K562 (cell line): Measurements from ENCODE around the gene TMC4. TPM values are rescaled to one million over a fixed set of nuclear protein-coding genes. Genes with fewer than 3 reads are reported as not detected.
A peak's percentile ranks its signal among the peaks of the same experiment; 100 is the strongest.

Source experiments
- ADNP ChIP-seq: fragments of 200-800 bp; sonication (Bioruptor generic); IDR thresholded peaks from 2 replicates; pipeline ENCODE4 v1.6.1; 2016; ENCODE audit warnings: missing genetic modification characterization, missing compliant biosample characterization
- BACH1 ChIP-seq: fragments of 200-800 bp; sonication (Bioruptor generic); IDR thresholded peaks from 2 replicates; pipeline ENCODE4 v1.6.1; 2016; ENCODE audit warnings: missing genetic modification characterization, missing compliant biosample characterization
- DLX4 ChIP-seq: fragments of 250-450 bp; sonication (Bioruptor Pico); IDR thresholded peaks from 2 replicates; pipeline ENCODE4 v1.6.1; 2021; ENCODE audit warnings: mild to moderate bottlenecking
- FUS ChIP-seq: fragments of 200-400 bp; formaldehyde crosslinking; optimal IDR thresholded peaks from 2 replicates; pipeline ENCODE3; 2017; ENCODE audit warnings: low read depth, low read length
- GTF3C2 ChIP-seq: IDR thresholded peaks from 3 replicates; pipeline ENCODE4 v1.6.1; 2011; ENCODE audit warnings: borderline replicate concordance, mild to moderate bottlenecking, moderate library complexity; ENCODE audit not compliant: insufficient read length; ENCODE audit errors: extremely low read depth
- HNRNPH1 ChIP-seq: fragments of 200-400 bp; formaldehyde crosslinking; optimal IDR thresholded peaks from 2 replicates; pipeline ENCODE3; 2017; ENCODE audit warnings: low read depth, mild to moderate bottlenecking, low read length, moderate library complexity
- NFYB ChIP-seq: IDR thresholded peaks from 2 replicates; pipeline ENCODE4 v1.6.1; 2011; ENCODE audit warnings: mild to moderate bottlenecking, moderate library complexity; ENCODE audit not compliant: insufficient read length; ENCODE audit errors: extremely low read depth
- PCBP1 ChIP-seq: fragments of 200-400 bp; formaldehyde crosslinking; IDR thresholded peaks from 2 replicates; pipeline ENCODE4 v1.6.1; 2018; ENCODE audit warnings: mild to moderate bottlenecking, low read depth, low read length; ENCODE audit not compliant: poor library complexity, severe bottlenecking
- PRDM10 ChIP-seq: fragments of 450-650 bp; IDR thresholded peaks from 2 replicates; pipeline ENCODE4 v1.6.1; 2018; ENCODE audit not compliant: partially characterized antibody
- SAFB ChIP-seq: fragments of 200-400 bp; formaldehyde crosslinking; IDR thresholded peaks from 2 replicates; pipeline ENCODE4 v1.6.1; 2017; ENCODE audit warnings: low read depth, low read length, borderline replicate concordance
- STAT5A ChIP-seq: IDR thresholded peaks from 2 replicates; pipeline ENCODE4 v1.6.1; 2012; ENCODE audit warnings: low read length, inconsistent platforms, borderline replicate concordance
- ZBTB17 ChIP-seq: fragments of 450-650 bp; formaldehyde crosslinking; IDR thresholded peaks from 2 replicates; pipeline ENCODE4 v1.4.0; 2020; ENCODE audit warnings: mild to moderate bottlenecking
- ZNF133 ChIP-seq: fragments of 250-450 bp; sonication (Bioruptor Pico); IDR thresholded peaks from 2 replicates; pipeline ENCODE4 v1.4.0; 2020; ENCODE audit warnings: mild to moderate bottlenecking
- polyA plus RNA-seq, 8 experiments: library from polyadenylated mRNA; depleted of rRNA in 4 of 8; stranded (reverse) in 5 of 8; unstranded in 3 of 8; fragments of >200 nt; fragmentation: Nextera tagmentation in 2 of 8; fragmentation: Illumina TruSeq in 1 of 8; extraction: Ambion mirVana in 2 of 8; extraction: Trizol in 1 of 8; gene quantifications; 2 replicates each; pipeline versions ENCODE4 v1.2.1 to v1.2.3, GENCODE V29; 2011 to 2014; ENCODE audit warnings: inconsistent platforms in 1 of 8, missing spikeins in 1 of 8
- total RNA-seq, 7 experiments: library from RNA; depleted of rRNA in 6 of 7; stranded (reverse); fragments of >200 nt in 6 of 7; fragmentation: Illumina TruSeq in 2 of 7; extraction: Trizol in 2 of 7; gene quantifications; 2 replicates each; pipeline versions ENCODE4 v1.2.1 to v1.2.3, GENCODE V29; 2011 to 2021; ENCODE audit warnings: low replicate concordance in 1 of 7

Gene TMC4
- total and polyA plus RNA-seq, 9 of the 15 experiments (the other 6 are each of a cell fraction or from before 2014, with no cell fraction given) = 0.12 to 0.79 (median 0.36) TPM; not detected in 2

- TF ChIP-seq GTF3C2 = no peak
- TF ChIP-seq NFYB = no peak
- no peak for TF ChIP-seq HNRNPH1
- TF ChIP-seq PCBP1 = no peak
- no peak for TF ChIP-seq ZNF133 (CRISPR knock-in tag)
- TF ChIP-seq ZBTB17 (CRISPR knock-in tag) = no peak
- TF ChIP-seq DLX4 (CRISPR knock-in tag) = no peak
- peak; percentile 9; the same call in 1 of the 2 replicates for TF ChIP-seq BACH1 (tag)
- TF ChIP-seq STAT5A = peak; percentile 50; the same call in 1 of the 2 replicates
- TF ChIP-seq PRDM10 = no peak
- TF ChIP-seq ADNP (tag) = no peak
- no peak for TF ChIP-seq FUS
- TF ChIP-seq SAFB = no peak
Measured at GRCh38 chr19:54209811-54210494, 37.0 kb upstream of the TMC4 start (continued).
